ENCODE results near the gene STXBP2.

Gene STXBP2

DNA sequence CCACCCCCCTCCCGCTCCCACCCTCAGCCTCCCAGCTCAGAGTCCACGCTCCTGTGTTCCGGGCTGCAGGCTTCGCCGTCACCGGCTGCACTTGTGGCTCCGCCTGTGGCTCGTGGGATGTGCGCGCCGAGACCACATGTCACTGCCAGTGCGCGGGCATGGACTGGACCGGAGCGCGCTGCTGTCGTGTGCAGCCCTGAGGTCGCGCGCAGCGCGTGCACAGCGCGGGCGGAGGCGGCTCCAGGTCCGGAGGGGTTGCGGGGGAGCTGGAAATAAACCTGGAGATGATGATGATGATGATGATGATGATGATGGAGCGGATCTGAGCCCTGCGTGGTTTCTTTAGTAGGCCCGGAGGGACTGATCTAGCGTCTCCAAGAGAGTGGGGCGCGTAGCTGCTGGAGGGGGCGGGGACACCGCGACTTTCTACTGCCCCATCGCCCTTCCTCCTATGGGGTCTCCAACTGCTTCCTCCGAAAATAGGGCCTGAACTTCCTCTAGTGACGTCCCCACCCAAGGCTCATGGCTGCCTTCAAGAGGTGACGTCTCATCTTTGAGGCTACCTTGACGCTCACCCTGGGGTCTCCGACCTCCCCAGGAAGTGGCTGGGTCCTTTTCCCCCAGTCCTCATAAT, 33.4 kb downstream of the STXBP2 start:
- no peaks in the 10 kb centered on the region for H3K27me3 ChIP-seq (ENCODE audit: insufficient read depth, low read length, poor library complexity)
- H2BK15ac ChIP-seq (replicated peaks; ENCODE audit: low read depth) = no peak overlapping the region

DNA sequence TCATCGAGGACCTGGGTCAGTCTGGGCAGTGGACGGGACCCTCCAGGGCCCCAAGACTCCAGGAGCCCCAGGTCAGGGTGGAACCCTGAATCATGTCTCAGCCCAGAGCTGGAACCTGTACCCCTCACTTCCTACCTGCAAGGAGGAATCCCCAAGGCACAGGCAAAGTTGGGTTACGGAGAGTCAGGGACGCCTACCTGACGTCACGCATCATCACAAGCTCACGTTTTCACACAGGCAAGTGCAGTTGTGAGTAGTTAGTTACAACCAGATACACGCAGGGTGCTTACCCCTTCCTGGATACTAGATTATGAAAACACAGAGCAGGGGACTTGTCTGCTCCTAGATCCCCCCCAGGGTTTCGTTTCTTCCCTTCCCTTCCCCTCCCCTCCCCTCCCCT, 33.9 kb downstream of the STXBP2 start:
- Histone ChIP-seq H2BK5ac (ENCODE audit: low read length) (no peak overlapping the region), H3K23ac (ENCODE audit: low read length) (no peak overlapping the region), H2AK5ac (ENCODE audit: low read length) (no peak overlapping the region), H3K79me2 (ENCODE audit: control insufficient read depth, insufficient read depth, low read length) (no peaks in the 10 kb centered on the region), H3K4me3 (ENCODE audit: low read length) (no peak overlapping the region), H3K4ac (ENCODE audit: low read depth, low read length) (no peak overlapping the region), H3K36me3 (ENCODE audit: control insufficient read depth, insufficient read depth, low read length) (no peaks in the 10 kb centered on the region), H4K5ac (ENCODE audit: low read length) (no peak overlapping the region), H3K27me3 (ENCODE audit: insufficient read depth, low read length, poor library complexity) (no peaks in the 10 kb centered on the region), H4K8ac (ENCODE audit: low read depth, low read length) (no peak overlapping the region), H3K4me2 (ENCODE audit: low read length) (no peak overlapping the region), H3K27ac (ENCODE audit: low read depth, low read length) (no peak overlapping the region), H3K4me1 (ENCODE audit: control insufficient read depth, low read depth, low read length) (no peaks in the 10 kb centered on the region), H3K9ac (ENCODE audit: low read length) (peak overlapping the region; percentile 44), H3K79me1 (ENCODE audit: low read length) (no peaks in the 10 kb centered on the region), H2BK120ac (ENCODE audit: low read depth, low read length) (no peak overlapping the region), H3K18ac (ENCODE audit: low read length) (no peak overlapping the region), H2BK15ac (replicated peaks; ENCODE audit: low read depth) (no peak overlapping the region), H3K56ac (ENCODE audit: low read length) (no peak overlapping the region)
- WGBS (ENCODE audit: extremely low coverage, insufficient coverage, low lambda C conversion rate) = no CpG with 5 or more reads among the region's 9 CpGs
- DNase-seq = no peak

More for the DNA sequence above, 33.4 kb downstream of the STXBP2 start:
- H3K79me2 ChIP-seq (ENCODE audit: control insufficient read depth, insufficient read depth, low read length) = no peaks in the 10 kb centered on the region
- peak overlapping the region; percentile 44 for H3K9ac ChIP-seq (ENCODE audit: low read length)
- no peaks in the 10 kb centered on the region for H3K4me1 ChIP-seq (ENCODE audit: control insufficient read depth, low read depth, low read length)
- no peak overlapping the region for H3K4ac ChIP-seq (ENCODE audit: low read depth, low read length)
- WGBS (ENCODE audit: extremely low coverage, insufficient coverage, low lambda C conversion rate) = no CpG with 5 or more reads among the region's 43 CpGs
- H4K8ac ChIP-seq (ENCODE audit: low read depth, low read length) = no peak overlapping the region
- peak overlapping the region; percentile 9 for H3K4me3 ChIP-seq (ENCODE audit: low read length)
- no peak overlapping the region for H4K5ac ChIP-seq (ENCODE audit: low read length)
- H3K23ac ChIP-seq (ENCODE audit: low read length) = no peak overlapping the region
- no peak overlapping the region for H2BK5ac ChIP-seq (ENCODE audit: low read length)
- no peak overlapping the region for H3K27ac ChIP-seq (ENCODE audit: low read depth, low read length)
- no peaks in the 10 kb centered on the region for H3K79me1 ChIP-seq (ENCODE audit: low read length)
- H3K36me3 ChIP-seq (ENCODE audit: control insufficient read depth, insufficient read depth, low read length) = no peaks in the 10 kb centered on the region
- peak overlapping the region; percentile 60 for H3K56ac ChIP-seq (ENCODE audit: low read length)
- H2BK120ac ChIP-seq (ENCODE audit: low read depth, low read length) = no peak overlapping the region
- peak overlapping the region; percentile 34 for H3K4me2 ChIP-seq (ENCODE audit: low read length)
- H3K18ac ChIP-seq (ENCODE audit: low read length) = no peak overlapping the region
- no peak for DNase-seq
- H2AK5ac ChIP-seq (ENCODE audit: low read length) = no peak overlapping the region

DNA sequence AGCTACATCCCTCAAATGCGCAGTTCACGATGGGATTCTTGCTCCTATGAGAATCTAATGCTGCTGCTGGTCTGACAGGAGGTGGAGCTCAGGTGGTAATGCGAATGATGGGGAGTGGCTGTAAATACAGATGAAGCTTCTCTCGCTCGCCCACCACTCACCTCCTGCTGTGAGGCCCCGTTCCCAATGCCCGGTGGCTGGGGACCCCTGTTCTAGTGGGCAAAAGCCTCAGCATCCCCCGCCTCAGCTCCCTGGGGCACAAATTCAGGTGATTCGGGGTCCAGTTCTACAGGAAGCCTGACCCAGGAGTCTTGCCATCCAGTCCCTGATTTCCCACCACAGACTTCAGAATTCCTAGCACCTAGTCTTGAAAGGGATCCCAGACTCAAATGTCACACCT, 35.6 kb downstream of the STXBP2 start:
- Histone ChIP-seq H2BK120ac (ENCODE audit: low read depth, low read length) (no peak overlapping the region), H3K4me3 (ENCODE audit: low read length) (no peak overlapping the region), H3K36me3 (ENCODE audit: control insufficient read depth, insufficient read depth, low read length) (no peaks in the 10 kb centered on the region), H3K9ac (ENCODE audit: low read length) (no peak overlapping the region), H2BK5ac (ENCODE audit: low read length) (no peak overlapping the region), H3K23ac (ENCODE audit: low read length) (no peak overlapping the region), H3K56ac (ENCODE audit: low read length) (no peak overlapping the region), H3K4ac (ENCODE audit: low read depth, low read length) (no peak overlapping the region), H3K27me3 (ENCODE audit: insufficient read depth, low read length, poor library complexity) (no peaks in the 10 kb centered on the region), H3K4me1 (ENCODE audit: control insufficient read depth, low read depth, low read length) (no peaks in the 10 kb centered on the region), H2AK5ac (ENCODE audit: low read length) (no peak overlapping the region), H2BK15ac (replicated peaks; ENCODE audit: low read depth) (no peak overlapping the region), H3K79me1 (ENCODE audit: low read length) (no peaks in the 10 kb centered on the region), H3K18ac (ENCODE audit: low read length) (no peak overlapping the region), H4K8ac (ENCODE audit: low read depth, low read length) (no peak overlapping the region), H3K27ac (ENCODE audit: low read depth, low read length) (no peak overlapping the region), H3K4me2 (ENCODE audit: low read length) (no peak overlapping the region), H3K79me2 (ENCODE audit: control insufficient read depth, insufficient read depth, low read length) (no peaks in the 10 kb centered on the region), H4K5ac (ENCODE audit: low read length) (no peak overlapping the region)
- no peak for DNase-seq
- no CpG with 5 or more reads among the region's 9 CpGs for WGBS (ENCODE audit: extremely low coverage, insufficient coverage, low lambda C conversion rate)

DNA sequence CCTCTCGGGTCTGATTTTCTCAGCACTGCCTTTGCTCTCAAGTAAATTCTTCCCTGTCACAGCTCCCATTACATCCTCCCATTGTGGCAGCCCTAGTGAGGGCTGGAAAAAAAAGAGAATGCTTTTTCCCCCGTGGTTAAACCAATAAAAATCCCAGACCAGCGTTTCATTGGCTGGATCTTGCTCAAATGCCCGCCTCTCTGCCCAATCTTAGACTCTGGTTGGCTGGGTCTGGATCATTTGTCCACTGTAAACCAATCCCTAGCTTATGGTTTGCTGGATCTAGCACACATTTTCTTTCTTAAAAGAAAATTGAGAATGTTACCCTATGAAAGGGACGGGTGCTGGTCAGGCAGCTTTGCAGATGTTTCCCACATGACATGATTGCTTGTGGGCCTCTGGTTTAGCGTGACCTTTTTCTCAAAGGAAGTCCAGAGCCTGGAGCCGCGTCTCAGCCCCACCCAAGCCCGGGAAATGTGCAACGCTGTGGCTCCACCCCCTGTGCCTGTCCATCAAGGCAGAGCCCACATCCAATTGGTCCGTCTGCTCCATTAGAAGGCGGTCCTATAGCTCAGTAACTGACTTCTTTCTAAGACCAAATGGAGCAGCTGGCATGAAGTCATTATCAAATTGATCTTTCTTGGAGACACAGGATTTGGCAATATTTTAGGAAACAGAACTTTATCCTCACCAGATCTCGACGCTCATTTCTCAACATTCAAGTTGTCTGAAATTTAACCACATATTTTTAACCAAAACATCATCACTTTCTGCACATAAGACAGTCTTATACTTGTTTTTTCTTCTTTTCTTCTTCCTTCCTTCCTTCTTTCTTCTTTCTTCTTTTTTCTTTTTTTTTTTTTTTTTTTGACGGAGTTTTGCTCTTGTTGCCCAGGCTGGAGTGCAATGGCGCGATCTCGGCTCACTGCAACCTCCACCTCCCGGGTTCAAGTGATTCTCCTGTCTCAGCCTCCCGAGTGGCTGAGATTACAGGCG, 37.4 kb downstream of the STXBP2 start:
- peak; percentile 66 for DNase-seq
- Histone ChIP-seq H3K79me1 (ENCODE audit: low read length) (no peaks in the 10 kb centered on the region), H3K18ac (ENCODE audit: low read length) (no peak overlapping the region), H3K4me1 (ENCODE audit: control insufficient read depth, low read depth, low read length) (no peaks in the 10 kb centered on the region), H3K27ac (ENCODE audit: low read depth, low read length) (no peak overlapping the region), H4K5ac (ENCODE audit: low read length) (no peak overlapping the region), H3K27me3 (ENCODE audit: insufficient read depth, low read length, poor library complexity) (no peaks in the 10 kb centered on the region), H3K56ac (ENCODE audit: low read length) (no peak overlapping the region), H2BK15ac (replicated peaks; ENCODE audit: low read depth) (no peak overlapping the region), H2BK5ac (ENCODE audit: low read length) (no peak overlapping the region), H3K9ac (ENCODE audit: low read length) (no peak overlapping the region), H2BK120ac (ENCODE audit: low read depth, low read length) (no peak overlapping the region), H3K23ac (ENCODE audit: low read length) (no peak overlapping the region), H2AK5ac (ENCODE audit: low read length) (no peak overlapping the region), H3K4me2 (ENCODE audit: low read length) (no peak overlapping the region), H3K4me3 (ENCODE audit: low read length) (no peak overlapping the region), H4K8ac (ENCODE audit: low read depth, low read length) (no peak overlapping the region), H3K79me2 (ENCODE audit: control insufficient read depth, insufficient read depth, low read length) (no peaks in the 10 kb centered on the region), H3K4ac (ENCODE audit: low read depth, low read length) (no peak overlapping the region), H3K36me3 (ENCODE audit: control insufficient read depth, insufficient read depth, low read length) (no peaks in the 10 kb centered on the region)
- 100% methylated on average over 2 of the region's 21 CpGs for WGBS (ENCODE audit: extremely low coverage, insufficient coverage, low lambda C conversion rate)

DNA sequence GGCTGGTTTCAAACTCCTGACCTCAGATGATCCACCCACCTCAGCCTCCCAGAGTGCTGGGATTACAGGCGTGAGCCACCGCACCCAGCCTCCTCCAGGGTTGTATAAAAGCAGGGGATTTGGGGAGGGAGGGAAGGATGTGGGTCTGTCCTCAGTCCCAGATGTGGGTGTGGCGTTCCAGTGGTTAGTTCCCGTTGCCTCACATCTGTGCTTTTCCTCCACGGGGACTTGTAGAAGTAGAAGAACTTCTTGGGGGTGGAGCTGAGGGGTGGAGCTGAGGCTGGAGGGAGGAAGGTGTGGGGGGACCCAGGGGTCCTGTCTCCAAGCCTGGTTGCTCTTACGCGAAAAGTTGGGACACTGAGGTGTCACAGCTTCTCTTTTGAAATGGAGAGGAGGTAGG, 39.5 kb downstream of the STXBP2 start:
- Histone ChIP-seq H3K9ac (ENCODE audit: low read length) (no peak overlapping the region), H3K4me1 (ENCODE audit: control insufficient read depth, low read depth, low read length) (no peaks in the 10 kb centered on the region), H3K56ac (ENCODE audit: low read length) (no peak overlapping the region), H3K27ac (ENCODE audit: low read depth, low read length) (no peak overlapping the region), H2BK120ac (ENCODE audit: low read depth, low read length) (no peak overlapping the region), H3K23ac (ENCODE audit: low read length) (no peak overlapping the region), H3K79me2 (ENCODE audit: control insufficient read depth, insufficient read depth, low read length) (no peaks in the 10 kb centered on the region), H4K5ac (ENCODE audit: low read length) (no peak overlapping the region), H2AK5ac (ENCODE audit: low read length) (no peak overlapping the region), H2BK15ac (replicated peaks; ENCODE audit: low read depth) (no peak overlapping the region), H3K4me3 (ENCODE audit: low read length) (no peak overlapping the region), H3K4me2 (ENCODE audit: low read length) (no peak overlapping the region), H3K79me1 (ENCODE audit: low read length) (no peaks in the 10 kb centered on the region), H2BK5ac (ENCODE audit: low read length) (no peak overlapping the region), H3K36me3 (ENCODE audit: control insufficient read depth, insufficient read depth, low read length) (no peaks in the 10 kb centered on the region), H3K27me3 (ENCODE audit: insufficient read depth, low read length, poor library complexity) (no peaks in the 10 kb centered on the region), H3K4ac (ENCODE audit: low read depth, low read length) (no peak overlapping the region), H3K18ac (ENCODE audit: low read length) (no peak overlapping the region), H4K8ac (ENCODE audit: low read depth, low read length) (no peak overlapping the region)
- no peak for DNase-seq
- no CpG with 5 or more reads among the region's 7 CpGs for WGBS (ENCODE audit: extremely low coverage, insufficient coverage, low lambda C conversion rate)

All from mesendoderm (in vitro differentiated cells).